ENCODE measurements around the gene GNAI1. TPM values are rescaled to one million over a fixed set of nuclear protein-coding genes. Genes with fewer than 3 reads are reported as not detected.

Gene GNAI1
- total and polyA plus RNA-seq, 2 of the 13 experiments (the other 11 are each of a cell fraction or from before 2014, with no cell fraction given), result 3.5 to 5.7 TPM

DNA sequence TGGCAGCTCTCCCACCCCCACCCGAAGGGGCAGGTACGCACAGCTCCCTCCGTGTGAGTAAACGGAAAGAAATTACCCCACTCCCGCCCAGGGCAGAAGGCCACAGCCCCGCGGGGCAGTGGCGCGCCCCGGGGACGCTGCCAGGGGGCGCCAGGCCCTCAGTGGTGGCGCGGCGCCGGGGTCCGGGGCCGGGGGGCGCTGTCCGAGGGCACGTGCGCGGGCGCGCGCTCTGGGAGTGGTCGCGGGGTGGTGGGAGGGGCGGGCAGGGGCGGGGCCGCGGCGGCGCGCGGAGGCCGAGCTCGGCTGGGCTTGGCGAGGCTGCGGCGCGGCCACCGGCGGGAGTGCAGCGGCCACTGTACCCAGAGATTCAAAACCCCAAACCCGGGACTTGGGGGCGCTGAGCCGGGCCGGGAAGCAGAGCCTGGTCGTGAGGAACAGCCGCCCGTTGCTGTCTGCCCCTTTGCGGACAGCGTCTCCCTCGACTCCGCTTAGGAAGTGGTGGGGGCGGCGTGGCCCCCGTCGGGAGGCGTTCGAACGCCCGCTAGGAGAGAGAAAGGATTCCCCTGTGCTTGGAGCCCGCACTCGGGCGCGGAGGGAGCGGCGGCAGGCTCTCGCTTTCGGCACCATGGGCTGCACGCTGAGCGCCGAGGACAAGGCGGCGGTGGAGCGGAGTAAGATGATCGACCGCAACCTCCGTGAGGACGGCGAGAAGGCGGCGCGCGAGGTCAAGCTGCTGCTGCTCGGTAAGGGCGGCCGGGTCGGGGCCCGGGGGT lies at the start of gene GNAI1 (continued):
- TF ChIP-seq ZNF282 (IDR thresholded peaks at IDR 0.05; ENCODE audit: partially characterized antibody) (no peak), SNRNP70 (IDR thresholded peaks at IDR 0.05; ENCODE audit: low read depth, low read length) (no peak), ZNF720 (CRISPR knock-in tag; IDR thresholded peaks at IDR 0.05) (no peak), ZNF552 (CRISPR knock-in tag; IDR thresholded peaks at IDR 0.05; ENCODE audit: borderline replicate concordance) (no peak), ZNF251 (CRISPR knock-in tag; IDR thresholded peaks at IDR 0.05) (no peak), POLR2A (IDR thresholded peaks at IDR 0.05; ENCODE audit: insufficient read depth in 1 of 2, low read depth in 2 of 2, low read length in 2 of 2) (peak in 1 of 2 experiments; percentile 45; a peak in 1 of 4 replicates), POLR2G (IDR thresholded peaks at IDR 0.05; ENCODE audit: low read depth, low read length) (peak; percentile 46; the same call in 1 of the 2 replicates), ZNF563 (CRISPR knock-in tag; IDR thresholded peaks at IDR 0.05) (peak; percentile 36; the same call in 1 of the 2 replicates), HMG20B (CRISPR knock-in tag; conservative IDR thresholded peaks at IDR 0.05) (no peak), LCORL (IDR thresholded peaks at IDR 0.05) (no peak), LCORL (CRISPR knock-in tag; IDR thresholded peaks at IDR 0.05) (peak; percentile 59; the same call in 1 of the 2 replicates), ZNF33B (CRISPR knock-in tag; IDR thresholded peaks at IDR 0.05) (no peak), ZNF629 (CRISPR knock-in tag; conservative IDR thresholded peaks at IDR 0.05) (no peak), ZNF260 (CRISPR knock-in tag; IDR thresholded peaks at IDR 0.05; ENCODE audit: borderline replicate concordance, low read depth) (no peak)
- TF ChIP-seq, protein P1, sequence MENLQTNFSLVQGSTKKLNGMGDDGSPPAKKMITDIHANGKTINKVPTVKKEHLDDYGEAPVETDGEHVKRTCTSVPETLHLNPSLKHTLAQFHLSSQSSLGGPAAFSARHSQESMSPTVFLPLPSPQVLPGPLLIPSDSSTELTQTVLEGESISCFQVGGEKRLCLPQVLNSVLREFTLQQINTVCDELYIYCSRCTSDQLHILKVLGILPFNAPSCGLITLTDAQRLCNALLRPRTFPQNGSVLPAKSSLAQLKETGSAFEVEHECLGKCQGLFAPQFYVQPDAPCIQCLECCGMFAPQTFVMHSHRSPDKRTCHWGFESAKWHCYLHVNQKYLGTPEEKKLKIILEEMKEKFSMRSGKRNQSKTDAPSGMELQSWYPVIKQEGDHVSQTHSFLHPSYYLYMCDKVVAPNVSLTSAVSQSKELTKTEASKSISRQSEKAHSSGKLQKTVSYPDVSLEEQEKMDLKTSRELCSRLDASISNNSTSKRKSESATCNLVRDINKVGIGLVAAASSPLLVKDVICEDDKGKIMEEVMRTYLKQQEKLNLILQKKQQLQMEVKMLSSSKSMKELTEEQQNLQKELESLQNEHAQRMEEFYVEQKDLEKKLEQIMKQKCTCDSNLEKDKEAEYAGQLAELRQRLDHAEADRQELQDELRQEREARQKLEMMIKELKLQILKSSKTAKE (CRISPR knock-in tag; IDR thresholded peaks at IDR 0.05; ENCODE audit: borderline replicate concordance), result no peak
- TF ChIP-seq, protein P2, sequence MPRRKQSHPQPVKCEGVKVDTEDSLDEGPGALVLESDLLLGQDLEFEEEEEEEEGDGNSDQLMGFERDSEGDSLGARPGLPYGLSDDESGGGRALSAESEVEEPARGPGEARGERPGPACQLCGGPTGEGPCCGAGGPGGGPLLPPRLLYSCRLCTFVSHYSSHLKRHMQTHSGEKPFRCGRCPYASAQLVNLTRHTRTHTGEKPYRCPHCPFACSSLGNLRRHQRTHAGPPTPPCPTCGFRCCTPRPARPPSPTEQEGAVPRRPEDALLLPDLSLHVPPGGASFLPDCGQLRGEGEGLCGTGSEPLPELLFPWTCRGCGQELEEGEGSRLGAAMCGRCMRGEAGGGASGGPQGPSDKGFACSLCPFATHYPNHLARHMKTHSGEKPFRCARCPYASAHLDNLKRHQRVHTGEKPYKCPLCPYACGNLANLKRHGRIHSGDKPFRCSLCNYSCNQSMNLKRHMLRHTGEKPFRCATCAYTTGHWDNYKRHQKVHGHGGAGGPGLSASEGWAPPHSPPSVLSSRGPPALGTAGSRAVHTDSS (CRISPR knock-in tag; conservative IDR thresholded peaks at IDR 0.05), result no peak
- TF ChIP-seq, protein P3, sequence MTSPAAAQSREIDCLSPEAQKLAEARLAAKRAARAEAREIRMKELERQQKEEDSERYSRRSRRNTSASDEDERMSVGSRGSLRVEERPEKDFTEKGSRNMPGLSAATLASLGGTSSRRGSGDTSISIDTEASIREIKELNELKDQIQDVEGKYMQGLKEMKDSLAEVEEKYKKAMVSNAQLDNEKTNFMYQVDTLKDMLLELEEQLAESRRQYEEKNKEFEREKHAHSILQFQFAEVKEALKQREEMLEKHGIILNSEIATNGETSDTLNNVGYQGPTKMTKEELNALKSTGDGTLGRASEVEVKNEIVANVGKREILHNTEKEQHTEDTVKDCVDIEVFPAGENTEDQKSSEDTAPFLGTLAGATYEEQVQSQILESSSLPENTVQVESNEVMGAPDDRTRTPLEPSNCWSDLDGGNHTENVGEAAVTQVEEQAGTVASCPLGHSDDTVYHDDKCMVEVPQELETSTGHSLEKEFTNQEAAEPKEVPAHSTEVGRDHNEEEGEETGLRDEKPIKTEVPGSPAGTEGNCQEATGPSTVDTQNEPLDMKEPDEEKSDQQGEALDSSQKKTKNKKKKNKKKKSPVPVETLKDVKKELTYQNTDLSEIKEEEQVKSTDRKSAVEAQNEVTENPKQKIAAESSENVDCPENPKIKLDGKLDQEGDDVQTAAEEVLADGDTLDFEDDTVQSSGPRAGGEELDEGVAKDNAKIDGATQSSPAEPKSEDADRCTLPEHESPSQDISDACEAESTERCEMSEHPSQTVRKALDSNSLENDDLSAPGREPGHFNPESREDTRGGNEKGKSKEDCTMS (CRISPR knock-in tag; conservative IDR thresholded peaks at IDR 0.05), result no peak
